ENCODE measurements around the gene JPH4. TPM values are rescaled to one million over a fixed set of nuclear protein-coding genes. Genes with fewer than 3 reads are reported as not detected.
A peak's percentile ranks its signal among the peaks of the same experiment; 100 is the strongest.

Gene JPH4
- total and polyA plus RNA-seq, 7 experiments from 2014 or later = 0.13 to 1.2 (median 0.16) TPM; not detected in 4

DNA sequence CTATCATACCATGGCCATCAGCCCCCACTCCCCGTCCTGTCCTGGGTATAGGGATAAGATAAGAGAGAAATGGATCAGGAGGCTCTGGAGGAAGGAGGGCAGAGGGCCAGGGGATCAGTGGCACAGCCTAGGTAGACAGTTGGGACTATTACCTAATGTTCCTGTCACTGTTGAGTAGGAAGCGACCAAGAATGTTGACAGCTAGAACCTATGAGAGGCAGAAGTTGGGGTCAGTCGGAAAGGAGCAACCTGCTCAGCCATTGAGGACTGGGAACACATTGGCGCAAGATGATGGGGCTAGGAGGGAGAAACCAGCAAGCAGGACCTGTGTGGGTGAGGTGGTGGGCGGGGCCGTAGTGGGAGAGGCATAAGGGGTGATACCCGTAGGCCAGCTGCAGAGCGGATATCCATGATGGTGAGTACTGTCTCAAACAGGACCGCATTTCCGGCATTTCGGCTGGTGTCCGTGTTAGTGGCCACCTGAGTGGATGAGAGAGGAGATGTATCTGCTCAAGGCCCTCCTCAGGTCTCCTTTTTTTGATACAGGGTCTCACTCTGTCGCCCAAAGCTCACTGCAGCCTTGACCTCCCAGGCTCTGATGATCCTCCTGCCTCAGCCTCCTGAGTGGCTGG, 14.3 kb downstream of the JPH4 start:
- peaks cover 19 to 49% (median 44%) of the 10 kb centered on the region in 7 donors for H3K4me1 Mint-ChIP-seq
- intact Hi-C loops (cut with micrococcal nuclease) = no loop called here
- DNase-seq (peak in 1 of 9 donors; percentile 1), ATAC-seq (no peak)
- H3K4me1 ChIP-seq (ENCODE audit: control insufficient read depth in 2 of 2, insufficient read depth in 2 of 2, low read length in 2 of 2) = peaks cover 14 to 16% of the 10 kb centered on the region in 2 donors
- no peaks in the 10 kb centered on the region for H3K9me3 ChIP-seq (ENCODE audit: control insufficient read depth in 2 of 3, low read length in 3 of 3)
- peaks cover 0 to 71% (median 23%) of the 10 kb centered on the region in 3 experiments for H3K36me3 ChIP-seq (ENCODE audit: control insufficient read depth in 2 of 3, insufficient read depth in 3 of 3, low read length in 3 of 3)
- CTCF ChIA-PET = interaction anchor here (1.1 to 2.2 kb wide), 3 partner anchors 24 to 89 kb away, joined by 3 to 31 read pairs (median 7); no protein-coding TSS in a partner anchor
- peaks cover 0 to 3% (median 0%) of the 10 kb centered on the region in 5 donors for H3K27me3 Mint-ChIP-seq
- POLR2A ChIA-PET = interaction anchor here (0.9 to 1.2 kb wide), 2 partner anchors 85 to 86 kb away, joined by 3 to 5 read pairs; no protein-coding TSS in a partner anchor
- peaks cover 9 to 33% (median 12%) of the 10 kb centered on the region in 5 donors for H3K36me3 Mint-ChIP-seq
- no peaks in the 10 kb centered on the region for H3K27me3 ChIP-seq (ENCODE audit: control insufficient read depth in 2 of 2, insufficient read depth in 2 of 2, low read length in 2 of 2)
- no peak overlapping the region for H3K27ac ChIP-seq (ENCODE audit: low read depth, low read length)
- no peak overlapping the region for H3K4me3 ChIP-seq (ENCODE audit: low read length)
- H3K4me3 Mint-ChIP-seq = peak overlapping the region in 4 of 10 donors; percentile 14 to 71 (median 45)
- peak overlapping the region in 6 of 9 donors; percentile 18 to 88 (median 40) for H3K27ac Mint-ChIP-seq
- peaks cover 0 to 5% (median 0%) of the 10 kb centered on the region in 11 donors for H3K9me3 Mint-ChIP-seq

DNA sequence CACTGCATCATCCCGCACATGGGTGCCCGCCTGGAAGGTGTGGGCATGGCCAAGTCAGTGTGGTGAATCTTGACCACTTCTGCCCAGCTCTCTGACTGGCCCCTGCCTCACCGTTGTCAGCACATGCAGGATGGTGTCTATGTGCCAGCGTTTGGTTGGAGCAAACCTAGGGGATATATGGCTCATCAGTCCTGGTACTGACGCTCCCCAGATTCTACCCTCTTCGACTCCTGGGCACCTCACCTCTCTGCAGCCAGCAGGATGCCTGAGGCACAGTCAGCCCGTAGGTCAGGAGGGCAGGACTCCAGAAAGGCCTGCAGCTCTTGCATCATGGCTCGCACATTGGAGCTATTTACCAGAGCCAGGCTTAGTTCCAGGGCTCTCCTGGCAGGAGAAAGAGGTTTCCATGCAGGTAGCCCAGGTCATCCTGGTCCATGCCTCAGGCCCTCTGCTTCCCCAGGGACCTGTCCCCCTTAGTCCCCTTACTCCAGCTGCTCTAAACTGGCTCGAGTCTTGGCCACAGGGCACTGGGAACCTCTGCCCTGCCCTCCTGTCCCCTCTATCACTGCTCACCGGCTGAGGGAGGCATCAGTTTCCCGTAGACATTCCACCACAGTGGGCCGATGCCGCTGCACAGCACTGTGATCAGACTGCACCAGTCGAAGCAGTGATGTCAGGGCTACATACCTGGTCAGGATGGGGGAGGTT, 15.0 kb downstream of the JPH4 start:
- CTCF ChIA-PET = interaction anchor here (0.6 to 2.2 kb wide), 4 partner anchors 25 to 95 kb away, joined by 3 to 31 read pairs (median 6); no protein-coding TSS in a partner anchor
- POLR2A ChIA-PET = interaction anchor here (0.8 to 1.2 kb wide), 3 partner anchors 84 to 88 kb away, joined by 3 to 5 read pairs (median 4); no protein-coding TSS in a partner anchor
- H3K9me3 Mint-ChIP-seq = peaks cover 0 to 5% (median 0%) of the 10 kb centered on the region in 11 donors
- peak overlapping the region in 2 of 10 donors; percentile 61 to 71 for H3K4me3 Mint-ChIP-seq
- H3K27ac ChIP-seq (ENCODE audit: low read depth, low read length) = peak overlapping the region; percentile 29
- no peaks in the 10 kb centered on the region for H3K9me3 ChIP-seq (ENCODE audit: control insufficient read depth in 2 of 3, low read length in 3 of 3)
- H3K4me1 ChIP-seq (ENCODE audit: control insufficient read depth in 2 of 2, insufficient read depth in 2 of 2, low read length in 2 of 2) = peaks cover 14 to 16% of the 10 kb centered on the region in 2 donors
- H3K4me1 Mint-ChIP-seq = peaks cover 12 to 46% (median 38%) of the 10 kb centered on the region in 7 donors
- DNase-seq (no peak), ATAC-seq (no peak)
- H3K27ac Mint-ChIP-seq = peak overlapping the region in 6 of 9 donors; percentile 12 to 72 (median 44)
- peaks cover 0 to 3% (median 0%) of the 10 kb centered on the region in 5 donors for H3K27me3 Mint-ChIP-seq
- H3K27me3 ChIP-seq (ENCODE audit: control insufficient read depth in 2 of 2, insufficient read depth in 2 of 2, low read length in 2 of 2) = no peaks in the 10 kb centered on the region
- intact Hi-C loops (cut with micrococcal nuclease) = no loop called here
- H3K36me3 ChIP-seq (ENCODE audit: control insufficient read depth in 2 of 3, insufficient read depth in 3 of 3, low read length in 3 of 3) = peaks cover 0 to 78% (median 23%) of the 10 kb centered on the region in 3 experiments
- H3K4me3 ChIP-seq (ENCODE audit: low read length) = no peak overlapping the region
- H3K36me3 Mint-ChIP-seq = peaks cover 9 to 33% (median 12%) of the 10 kb centered on the region in 5 donors

DNA sequence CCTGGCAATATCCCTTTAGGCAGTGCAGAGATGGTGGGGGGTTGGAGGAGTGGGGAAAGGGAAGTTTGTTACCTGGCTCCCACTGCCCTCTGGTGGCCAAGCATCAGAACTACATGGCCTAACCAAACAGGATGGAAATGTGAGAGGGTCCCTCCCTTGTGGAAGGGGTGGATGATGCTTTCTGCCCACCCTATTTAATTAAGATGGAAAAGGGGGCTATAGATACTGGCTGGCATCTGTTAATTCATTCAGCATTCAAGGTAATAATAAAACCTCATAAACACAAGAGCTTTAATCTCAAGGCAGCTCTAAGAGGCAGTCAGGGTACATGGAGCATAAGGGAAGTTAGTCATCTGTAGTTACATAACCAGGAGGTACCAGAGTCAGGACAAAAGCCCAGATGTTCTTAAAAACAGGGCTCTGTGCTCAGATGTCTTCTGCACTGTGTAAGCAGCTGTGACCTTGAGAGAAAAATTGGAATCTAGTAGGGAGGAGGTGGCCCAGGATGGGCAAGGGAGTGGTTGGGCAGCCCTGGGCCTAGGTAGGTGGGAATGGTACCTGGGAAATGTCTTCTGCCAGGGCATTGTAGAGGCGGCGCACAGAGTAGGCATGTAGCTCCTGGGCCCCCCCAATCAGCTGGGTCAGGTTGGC, 15.6 kb downstream of the JPH4 start:
- ChIA-PET POLR2A (interaction anchor here (0.7 to 1.2 kb wide), 4 partner anchors 83 to 1016 kb away, joined by 3 to 5 read pairs (median 4); no protein-coding TSS in a partner anchor), CTCF (interaction anchor here (0.6 to 2.2 kb wide), 4 partner anchors 26 to 95 kb away, joined by 3 to 31 read pairs (median 6); no protein-coding TSS in a partner anchor)
- intact Hi-C loops (cut with micrococcal nuclease) = loop anchor here (1.0 kb wide), 4 partner anchors 24 to 298 kb away; no protein-coding TSS in a partner anchor
- ATAC-seq = peak; percentile 61
- Mint-ChIP-seq H3K27me3 (peaks cover 0 to 3% (median 0%) of the 10 kb centered on the region in 5 donors), H3K4me3 (peak overlapping the region in 1 of 10 donors; percentile 64), H3K36me3 (peaks cover 9 to 33% (median 12%) of the 10 kb centered on the region in 5 donors), H3K27ac (peak overlapping the region; percentile 12 to 85 (median 52)), H3K4me1 (peaks cover 11 to 45% (median 38%) of the 10 kb centered on the region in 7 donors), H3K9me3 (peaks cover 0 to 5% (median 0%) of the 10 kb centered on the region in 11 donors)
- H3K27ac ChIP-seq (ENCODE audit: low read depth, low read length) = peak overlapping the region; percentile 29
- H3K27me3 ChIP-seq (ENCODE audit: control insufficient read depth in 2 of 2, insufficient read depth in 2 of 2, low read length in 2 of 2) = no peaks in the 10 kb centered on the region
- peak in 8 of 9 donors; percentile 34 to 66 (median 55) for DNase-seq
- H3K4me1 ChIP-seq (ENCODE audit: control insufficient read depth in 2 of 2, insufficient read depth in 2 of 2, low read length in 2 of 2) = peaks cover 10 to 11% of the 10 kb centered on the region in 2 donors
- peaks cover 0 to 81% (median 23%) of the 10 kb centered on the region in 3 experiments for H3K36me3 ChIP-seq (ENCODE audit: control insufficient read depth in 2 of 3, insufficient read depth in 3 of 3, low read length in 3 of 3)
- H3K9me3 ChIP-seq (ENCODE audit: control insufficient read depth in 2 of 3, low read length in 3 of 3) = no peaks in the 10 kb centered on the region
- H3K4me3 ChIP-seq (ENCODE audit: low read length) = no peak overlapping the region

DNA sequence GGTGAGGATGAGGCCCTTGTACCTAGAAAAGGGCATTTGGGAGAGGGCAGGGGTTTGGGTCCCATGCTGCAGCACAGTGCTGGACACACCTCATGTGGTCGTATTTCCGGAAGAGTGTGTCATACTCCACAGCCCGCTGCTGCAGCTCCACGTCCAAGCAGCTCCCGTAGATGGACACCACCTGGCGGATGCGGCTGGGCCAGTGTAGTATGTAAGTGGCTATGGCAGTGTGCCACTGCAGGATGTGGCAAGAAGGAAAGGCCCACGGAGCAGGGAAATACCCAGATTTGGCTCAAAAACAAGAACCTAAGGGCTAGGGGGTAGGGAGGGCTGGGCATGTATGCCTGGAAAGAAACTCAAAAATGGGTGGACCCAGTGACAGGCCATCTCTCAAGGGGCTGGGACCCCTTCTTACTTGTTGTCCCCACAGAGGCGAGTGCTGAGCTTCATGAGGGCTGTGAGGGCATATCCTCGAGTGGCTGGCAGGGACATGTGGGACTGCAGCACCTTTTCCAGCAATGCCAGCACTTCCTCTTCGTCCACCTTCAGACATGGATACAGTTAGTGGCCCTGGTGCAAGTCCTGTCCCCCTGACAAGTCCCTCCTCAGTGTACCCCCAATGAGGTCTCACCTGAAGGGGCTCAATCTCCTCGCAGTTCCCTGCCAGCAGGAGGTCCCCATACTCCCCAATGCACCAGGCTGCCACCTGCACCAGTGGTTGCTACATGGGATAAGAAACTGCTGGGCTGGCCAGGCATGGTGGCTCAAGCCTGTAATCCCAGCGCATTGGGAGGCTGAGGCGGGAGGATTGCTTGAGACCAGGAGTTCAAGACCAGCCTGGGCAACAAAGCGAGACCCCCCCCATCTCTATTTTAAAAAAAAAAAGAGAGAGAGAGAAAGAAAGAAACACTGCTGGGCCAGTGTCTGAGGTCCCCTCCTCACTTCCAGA, 16.4 kb downstream of the JPH4 start:
- intact Hi-C loops (cut with micrococcal nuclease) = loop anchor here (1.0 kb wide), 4 partner anchors 23 to 297 kb away; no protein-coding TSS in a partner anchor
- Mint-ChIP-seq H3K4me1 (peaks cover 16 to 44% (median 37%) of the 10 kb centered on the region in 7 donors), H3K27ac (peak overlapping the region in 5 of 9 donors; percentile 12 to 88 (median 67)), H3K27me3 (no peaks in the 10 kb centered on the region), H3K4me3 (peak overlapping the region in 1 of 10 donors; percentile 2), H3K36me3 (peaks cover 8 to 32% (median 9%) of the 10 kb centered on the region in 5 donors), H3K9me3 (no peaks in the 10 kb centered on the region)
- no peak overlapping the region for H3K4me3 ChIP-seq (ENCODE audit: low read length)
- ChIA-PET CTCF (interaction anchor here (0.6 to 4.8 kb wide), 10 partner anchors 10 to 87 kb away, joined by 3 to 64 read pairs (median 5); partner anchors contain the start of gene ZFHX2), POLR2A (interaction anchor here (0.6 to 0.8 kb wide), 3 partner anchors 19 to 1015 kb away, joined by 3 to 6 read pairs (median 4); no protein-coding TSS in a partner anchor)
- H3K4me1 ChIP-seq (ENCODE audit: control insufficient read depth in 2 of 2, insufficient read depth in 2 of 2, low read length in 2 of 2) = peaks cover 10 to 14% of the 10 kb centered on the region in 2 donors
- no peaks in the 10 kb centered on the region for H3K27me3 ChIP-seq (ENCODE audit: control insufficient read depth in 2 of 2, insufficient read depth in 2 of 2, low read length in 2 of 2)
- H3K9me3 ChIP-seq (ENCODE audit: control insufficient read depth in 2 of 3, low read length in 3 of 3) = no peaks in the 10 kb centered on the region
- peaks cover 0 to 76% (median 23%) of the 10 kb centered on the region in 3 experiments for H3K36me3 ChIP-seq (ENCODE audit: control insufficient read depth in 2 of 3, insufficient read depth in 3 of 3, low read length in 3 of 3)
- no peak for DNase-seq
- H3K27ac ChIP-seq (ENCODE audit: low read depth, low read length) = no peak overlapping the region
- no peak for ATAC-seq

DNA sequence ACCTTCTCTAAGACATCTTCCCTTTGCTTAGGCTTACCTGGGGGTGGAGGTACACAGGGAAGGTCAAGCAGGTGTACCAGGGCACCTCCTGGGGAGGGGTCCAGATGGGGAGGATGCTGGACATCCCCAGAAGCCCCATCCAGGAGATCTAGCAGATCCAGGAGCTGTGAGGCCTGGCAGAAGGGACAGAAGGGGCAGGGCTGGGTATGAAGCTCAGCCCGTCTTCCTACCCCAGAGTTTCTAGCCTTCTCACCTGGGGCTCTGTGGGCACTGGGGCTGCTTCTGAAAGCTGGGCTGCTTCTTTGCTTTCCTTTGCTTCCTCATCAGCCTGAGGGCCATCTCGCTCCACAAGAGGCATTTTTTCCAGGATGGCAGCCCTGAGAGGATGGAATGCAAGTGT, 17.3 kb downstream of the JPH4 start:
- Mint-ChIP-seq H3K4me3 (no peak overlapping the region), H3K4me1 (peaks cover 20 to 43% (median 38%) of the 10 kb centered on the region in 7 donors), H3K27me3 (no peaks in the 10 kb centered on the region), H3K9me3 (no peaks in the 10 kb centered on the region), H3K36me3 (peaks cover 8 to 32% (median 9%) of the 10 kb centered on the region in 5 donors), H3K27ac (peak overlapping the region in 2 of 9 donors; percentile 67 to 88)
- intact Hi-C loops (cut with micrococcal nuclease) = no loop called here
- H3K27ac ChIP-seq (ENCODE audit: low read depth, low read length) = no peak overlapping the region
- no peak overlapping the region for H3K4me3 ChIP-seq (ENCODE audit: low read length)
- H3K36me3 ChIP-seq (ENCODE audit: control insufficient read depth in 2 of 3, insufficient read depth in 3 of 3, low read length in 3 of 3) = peaks cover 0 to 75% (median 23%) of the 10 kb centered on the region in 3 experiments
- ATAC-seq (no peak), DNase-seq (no peak)
- no peaks in the 10 kb centered on the region for H3K9me3 ChIP-seq (ENCODE audit: control insufficient read depth in 2 of 3, low read length in 3 of 3)
- ChIA-PET POLR2A (no interaction called here), CTCF (interaction anchor here (0.8 to 4.8 kb wide), 6 partner anchors 9 to 84 kb away, joined by 3 to 64 read pairs (median 5); partner anchors contain the start of gene ZFHX2)
- no peaks in the 10 kb centered on the region for H3K27me3 ChIP-seq (ENCODE audit: control insufficient read depth in 2 of 2, insufficient read depth in 2 of 2, low read length in 2 of 2)
- H3K4me1 ChIP-seq (ENCODE audit: control insufficient read depth in 2 of 2, insufficient read depth in 2 of 2, low read length in 2 of 2) = peaks cover 8 to 15% of the 10 kb centered on the region in 2 donors
